HepG2 (cell line): ENCODE results near the gene TMED6. TPM values are rescaled to one million over a fixed set of nuclear protein-coding genes. Genes with fewer than 3 reads are reported as not detected.

Experiments used
- ATAC-seq: fragments of 200-7000 bp; cut with Tn5 transposase; 3 replicates; pipeline ENCODE4 v1.9.1; 2020; ENCODE audit warnings: mild to moderate bottlenecking, moderate library complexity
- BruUV-seq: library from RNA; stranded (reverse); fragments of 400-500 nt; replicated peaks from 2 replicates; lab custom pipeline; 2021; lab: Mats Ljungman, UMichigan
- CTCF ChIA-PET: fragments of 300-600 bp; formaldehyde crosslinking; extraction: SDS; loops from one replicate; lab custom pipeline; 2021; ENCODE audit warnings: low total read pairs, inconsistent platforms, low intra/inter-chr PET ratio; lab: Yijun Ruan, JAX
- POLR2A ChIA-PET: fragments of 350-600 bp; sonication (Branson Sonifier 250); formaldehyde crosslinking; loops from one replicate; lab custom pipeline; 2020; ENCODE audit warnings: antibody characterized with exemption, inconsistent platforms; lab: Yijun Ruan, JAX
- DNase-seq: peaks from one replicate; pipeline ENCODE4 v3.0.0-alpha.2; 2015; ENCODE audit warnings: low spot score
- FAIRE-seq: peaks from 3 replicates; lab custom pipeline; 2011; peaks lifted over from hg19 to GRCh38; lab: Jason Lieb, UNC
- H2AFZ ChIP-seq: one replicate; pipeline ENCODE4 v1.6.1; 2011; ENCODE audit warnings: low read length, inconsistent platforms
- H3K27ac ChIP-seq: fragments of 300-600 bp; 3 replicates; pipeline ENCODE4 v1.8.0; 2011; ENCODE audit warnings: mixed run types, mild to moderate bottlenecking, mixed read lengths, low read length, inconsistent platforms; ENCODE audit not compliant: insufficient read depth; ENCODE audit errors: extremely low read length
- H3K27me3 ChIP-seq, 2 experiments: fragments of 200-600 bp in 1 of 2; 2 replicates in 1 of 2; 3 replicates in 1 of 2; pipeline versions ENCODE4 v1.6.0 to v1.8.0; 2011; ENCODE audit warnings: low read length in 2 of 2, mild to moderate bottlenecking in 2 of 2, moderate library complexity in 2 of 2, inconsistent platforms in 1 of 2; ENCODE audit not compliant: insufficient read depth in 2 of 2, control insufficient read depth in 1 of 2
- H3K36me3 ChIP-seq, 2 experiments: fragments of 200-600 bp in 1 of 2; replicated peaks in 1 of 2; 2 replicates in 1 of 2; 3 replicates in 1 of 2; pipeline versions ENCODE4 v1.5.1 to v1.8.0; 2011; ENCODE audit warnings: low read length in 2 of 2, inconsistent platforms in 1 of 2; ENCODE audit not compliant: insufficient read depth in 2 of 2, control insufficient read depth in 1 of 2
- H3K4me1 ChIP-seq: 2 replicates; pipeline ENCODE4 v1.5.1; 2012; ENCODE audit warnings: low read length, inconsistent platforms; ENCODE audit not compliant: insufficient read depth
- H3K4me2 ChIP-seq: 2 replicates; pipeline ENCODE4 v1.6.0; 2011; ENCODE audit warnings: low read depth, low read length, inconsistent platforms
- H3K4me3 ChIP-seq, 3 experiments: fragments of 200-600 bp in 1 of 3; sonication (generic), shearing (Covaris generic) in 1 of 3; replicated peaks in 1 of 3; 2 replicates each; pipeline ENCODE4 v1.5.1; 2011 to 2016; ENCODE audit warnings: low read length in 3 of 3, inconsistent platforms in 2 of 3, low read depth in 2 of 3, mild to moderate bottlenecking in 2 of 3, control low read depth in 1 of 3, mixed read lengths in 1 of 3; ENCODE audit not compliant: insufficient read depth in 1 of 3
- H3K79me2 ChIP-seq: one replicate; pipeline ENCODE4 v1.6.1; 2011; ENCODE audit warnings: low read length, inconsistent platforms; ENCODE audit not compliant: insufficient read depth
- H3K9ac ChIP-seq: 2 replicates; pipeline ENCODE4 v1.6.0; 2011; ENCODE audit warnings: mild to moderate bottlenecking, low read depth, low read length, inconsistent platforms; ENCODE audit not compliant: insufficient read depth
- H3K9me3 ChIP-seq: 2 replicates; pipeline ENCODE4 v1.5.1; 2012; ENCODE audit warnings: mild to moderate bottlenecking, low read length
- H4K20me1 ChIP-seq: 2 replicates; pipeline ENCODE4 v1.6.0; 2011; ENCODE audit warnings: inconsistent platforms, mild to moderate bottlenecking, low read length, moderate library complexity; ENCODE audit not compliant: insufficient read depth
- DMTF1 ChIP-seq: sonication (generic); formaldehyde crosslinking; IDR thresholded peaks from 2 replicates; pipeline ENCODE4 v1.4.0; 2020; ENCODE audit warnings: mild to moderate bottlenecking, missing genetic modification reagents
- ELF4 ChIP-seq: sonication (generic); formaldehyde crosslinking; IDR thresholded peaks from 2 replicates; pipeline ENCODE4 v1.5.0; 2020; ENCODE audit warnings: missing genetic modification reagents, mild to moderate bottlenecking, moderate library complexity, borderline replicate concordance
- FOXM1 ChIP-seq: sonication (generic); formaldehyde crosslinking; IDR thresholded peaks from 2 replicates; pipeline ENCODE4 v1.5.0; 2020; ENCODE audit warnings: missing genetic modification reagents
- FUBP1 ChIP-seq: sonication (generic); formaldehyde crosslinking; IDR thresholded peaks from 2 replicates; pipeline ENCODE4 v1.5.1; 2020; ENCODE audit warnings: missing genetic modification reagents, mild to moderate bottlenecking, borderline replicate concordance
- GTF3A ChIP-seq: sonication (generic); formaldehyde crosslinking; conservative IDR thresholded peaks from 2 replicates; pipeline ENCODE4 v1.4.0; 2020; ENCODE audit warnings: mild to moderate bottlenecking, missing genetic modification reagents
- GZF1 ChIP-seq: sonication (generic); formaldehyde crosslinking; IDR thresholded peaks from 2 replicates; pipeline ENCODE4 v1.5.1; 2020; ENCODE audit warnings: mild to moderate bottlenecking, missing genetic modification reagents
- HNRNPH1 ChIP-seq: fragments of 200-400 bp; formaldehyde crosslinking; optimal IDR thresholded peaks from 2 replicates; pipeline ENCODE3; 2017; ENCODE audit warnings: mild to moderate bottlenecking, low read depth, low read length
- KLF12 ChIP-seq: sonication (generic); formaldehyde crosslinking; IDR thresholded peaks from 2 replicates; pipeline ENCODE4 v1.4.0; 2020; ENCODE audit warnings: missing genetic modification reagents, borderline replicate concordance
- MTA3 ChIP-seq: sonication (generic); formaldehyde crosslinking; IDR thresholded peaks from 2 replicates; pipeline ENCODE4 v1.4.0; 2020; ENCODE audit warnings: missing genetic modification reagents
- RFX5 ChIP-seq: IDR thresholded peaks from 2 replicates; pipeline ENCODE4 v1.6.1; 2011; ENCODE audit warnings: low read depth, low read length, improper control_type of control experiment
- SRF ChIP-seq: IDR thresholded peaks from 2 replicates; pipeline ENCODE4 v1.6.1; 2011; ENCODE audit warnings: mild to moderate bottlenecking, low read depth, low read length, moderate library complexity
- STAT5B ChIP-seq: sonication (generic); formaldehyde crosslinking; IDR thresholded peaks from 2 replicates; pipeline ENCODE4 v1.4.0; 2020; ENCODE audit warnings: missing genetic modification reagents
- TAF15 ChIP-seq: fragments of 200-400 bp; formaldehyde crosslinking; IDR thresholded peaks from one replicate; pipeline ENCODE4 v1.6.1; 2018; ENCODE audit warnings: mild to moderate bottlenecking, low read depth, low read length; ENCODE audit not compliant: poor library complexity, severe bottlenecking
- ZBTB49 ChIP-seq: sonication (generic); formaldehyde crosslinking; IDR thresholded peaks from 2 replicates; pipeline ENCODE4 v1.4.0; 2020; ENCODE audit warnings: missing genetic modification reagents, borderline replicate concordance
- ZFAT ChIP-seq: sonication (generic); formaldehyde crosslinking; conservative IDR thresholded peaks from 2 replicates; pipeline ENCODE4 v1.8.1; 2023; ENCODE audit warnings: missing genetic modification reagents, inconsistent platforms
- ZNF343 ChIP-seq: sonication (generic); formaldehyde crosslinking; IDR thresholded peaks from 2 replicates; pipeline ENCODE4 v1.4.0; 2020; ENCODE audit warnings: mild to moderate bottlenecking, missing genetic modification reagents
- WGBS: methylation state at CpG from one replicate; pipeline ENCODE4 v1.1.6; 2017; ENCODE audit warnings: low lambda C conversion rate; 5-methylcytosine and 5-hydroxymethylcytosine counted together
- in situ Hi-C: cut with HindIII; loops from 2 replicates; pipeline ENCODE4 v1.10.0; 2017; ENCODE audit warnings: low pct_unique_long_range_greater_than_20kb; ENCODE audit not compliant: extremely low pct_ligation_motif_present
- intact Hi-C: fragments of 100-400 bp; cut with micrococcal nuclease; formaldehyde crosslinking; loops from one replicate; pipeline ENCODE4 v1.10.0; 2022; ENCODE audit not compliant: unreplicated experiment
- polyA plus RNA-seq, 8 experiments: library from polyadenylated mRNA; depleted of rRNA in 3 of 8; stranded (reverse) in 7 of 8; unstranded in 1 of 8; fragments of >200 nt; fragmentation: Illumina TruSeq in 4 of 8; extraction: Trizol in 4 of 8; gene quantifications; 2 replicates each; pipeline versions ENCODE4 v1.2.1 to v1.2.3, GENCODE V29; 2011 to 2016; ENCODE audit warnings: low read depth in 4 of 8, missing spikeins in 1 of 8, mixed read lengths in 1 of 8; ENCODE audit not compliant: insufficient read depth in 1 of 8
- total RNA-seq, 5 experiments: library from RNA; depleted of rRNA; stranded (reverse); fragments of >200 nt; fragmentation: Illumina TruSeq; extraction: Trizol; gene quantifications; 2 replicates each; pipeline ENCODE4 v1.2.3, GENCODE V29; 2016; ENCODE audit warnings: low read depth in 1 of 5

The TMED6 gene
- total and polyA plus RNA-seq, 2 of the 13 experiments (the other 11 are each of a cell fraction or from before 2014, with no cell fraction given) = 9.8 to 14.4 TPM

GRCh38 chr16:69338557-69339288 is 12.9 kb downstream of the TMED6 start:
- ChIA-PET CTCF (interaction anchor here (1.0 to 1.6 kb wide), 2 partner anchors 12 to 27 kb away, joined by 4 to 10 read pairs; partner anchors contain the start of gene VPS4A), POLR2A (interaction anchor here (0.6 to 6.0 kb wide), 9 partner anchors 9 to 385 kb away, joined by 3 to 52 read pairs (median 4); partner anchors contain the start of genes PDF and TMED6)
- peaks cover 52% of the 10 kb centered on the region for H3K79me2 ChIP-seq
- in situ Hi-C loops = no loop called here
- peak overlapping the region; percentile 86 for H3K27ac ChIP-seq
- no peaks in the 10 kb centered on the region for H3K9me3 ChIP-seq
- peak overlapping the region; percentile 79 to 94 (median 86) for H3K4me3 ChIP-seq
- no peaks in the 10 kb centered on the region; a peak in 1 of 5 replicates for H3K27me3 ChIP-seq
- FAIRE-seq = no peak
- H4K20me1 ChIP-seq = no peaks in the 10 kb centered on the region
- no peak overlapping the region for H2AFZ ChIP-seq
- no peak for DNase-seq
- WGBS = 16% methylated on average over 39 of the region's 46 CpGs
- intact Hi-C loops = loop anchor here (1.0 kb wide), 2 partner anchors 8 to 188 kb away; partner anchors contain the start of gene PDF
- H3K36me3 ChIP-seq = peaks cover 23 to 52% of the 10 kb centered on the region in 2 experiments
- peak overlapping the region; percentile 91 for H3K9ac ChIP-seq
- peak; percentile 1; the same call in 1 of the 3 replicates for ATAC-seq
- peak overlapping the region; percentile 90 for H3K4me2 ChIP-seq
- peaks cover 39% of the 10 kb centered on the region for H3K4me1 ChIP-seq
- TSS peak; percentile 75 for BruUV-seq
- TF ChIP-seq FUBP1 (CRISPR knock-in tag) = 0 out of 2 replicates have a peak, but pooled peaks have one; percentile 31
- TF ChIP-seq ELF4 = 0 out of 2 replicates have a peak, but pooled peaks have one; percentile 21
- 0 out of 2 replicates have a peak, but pooled peaks have one; percentile 27 for TF ChIP-seq ZNF343 (CRISPR knock-in tag)
- TF ChIP-seq HNRNPH1 = peak; percentile 0
- TF ChIP-seq ZFAT (CRISPR knock-in tag) = 0 out of 2 replicates have a peak, but pooled peaks have one; percentile 20
- TF ChIP-seq FOXM1 (CRISPR knock-in tag) = 0 out of 2 replicates have a peak, but pooled peaks have one; percentile 28
- no peak for TF ChIP-seq DMTF1 (CRISPR knock-in tag)
- no peak for TF ChIP-seq RFX5
- TF ChIP-seq SRF = no peak
- peak; percentile 27 for TF ChIP-seq TAF15
- TF ChIP-seq STAT5B (CRISPR knock-in tag) = 0 out of 2 replicates have a peak, but pooled peaks have one; percentile 3
- TF ChIP-seq ZBTB49 (CRISPR knock-in tag) = no peak
- TF ChIP-seq GZF1 (CRISPR knock-in tag) = 0 out of 2 replicates have a peak, but pooled peaks have one; percentile 16
- TF ChIP-seq MTA3 (CRISPR knock-in tag) = no peak
- peak; percentile 23; the same call in 1 of the 2 replicates for TF ChIP-seq KLF12 (CRISPR knock-in tag)
- TF ChIP-seq GTF3A (CRISPR knock-in tag) = peak; percentile 8; the same call in 1 of the 2 replicates
